Skeletal muscle satellite cell (primary cell): ENCODE results near the gene NT5M.

Experiments used
- H3K27me3 ChIP-seq: 2 replicates; pipeline ENCODE4 v1.7.0; 2013; ENCODE audit warnings: low read length; ENCODE audit not compliant: control insufficient read depth, insufficient read depth
- H3K36me3 ChIP-seq: 2 replicates; pipeline ENCODE4 v1.7.0; 2013; ENCODE audit warnings: mild to moderate bottlenecking, control low read depth, low read length; ENCODE audit not compliant: insufficient read depth
- H3K4me1 ChIP-seq: 2 replicates; pipeline ENCODE4 v1.7.0; 2013; ENCODE audit warnings: low read length; ENCODE audit not compliant: control insufficient read depth, insufficient read depth
- H3K4me2 ChIP-seq: 2 replicates; pipeline ENCODE4 v1.7.0; 2013; ENCODE audit warnings: mild to moderate bottlenecking, low read length
- H3K4me3 ChIP-seq: 2 replicates; pipeline ENCODE4 v1.7.0; 2013; ENCODE audit warnings: low read length
- H3K9ac ChIP-seq: 2 replicates; pipeline ENCODE4 v1.7.0; 2013; ENCODE audit warnings: mild to moderate bottlenecking, low read depth, low read length, moderate library complexity
- H3K9me3 ChIP-seq: replicated peaks from 2 replicates; pipeline ENCODE4 v1.7.0; 2013; ENCODE audit warnings: mild to moderate bottlenecking, control low read depth, low read length

The NT5M gene

GRCh38 chr17:17352836-17353624 lies 49.9 kb downstream of the NT5M start:
- Histone ChIP-seq H3K9ac (peak overlapping the region; percentile 28), H3K4me1 (peaks cover 37% of the 10 kb centered on the region), H3K9me3 (no peaks in the 10 kb centered on the region), H3K36me3 (no peaks in the 10 kb centered on the region), H3K4me2 (peak overlapping the region; percentile 74), H3K4me3 (no peak overlapping the region), H3K27me3 (no peaks in the 10 kb centered on the region)

GRCh38 chr17:17353625-17354484 lies 50.7 kb downstream of the NT5M start:
- Histone ChIP-seq H3K36me3 (no peaks in the 10 kb centered on the region), H3K9me3 (no peaks in the 10 kb centered on the region), H3K9ac (no peak overlapping the region), H3K4me2 (no peak overlapping the region), H3K4me1 (peaks cover 37% of the 10 kb centered on the region), H3K4me3 (no peak overlapping the region), H3K27me3 (no peaks in the 10 kb centered on the region)

- no peak overlapping the region for H3K4me3 ChIP-seq
- no peaks in the 10 kb centered on the region for H3K36me3 ChIP-seq
- peak overlapping the region; percentile 39 for H3K4me2 ChIP-seq
- H3K4me1 ChIP-seq = peaks cover 32% of the 10 kb centered on the region
- H3K9ac ChIP-seq = no peak overlapping the region
- H3K27me3 ChIP-seq = no peaks in the 10 kb centered on the region
- H3K9me3 ChIP-seq = no peaks in the 10 kb centered on the region
These were observed 51.6 kb downstream of the NT5M start for GRCh38 chr17:17354560-17355349.

DNA sequence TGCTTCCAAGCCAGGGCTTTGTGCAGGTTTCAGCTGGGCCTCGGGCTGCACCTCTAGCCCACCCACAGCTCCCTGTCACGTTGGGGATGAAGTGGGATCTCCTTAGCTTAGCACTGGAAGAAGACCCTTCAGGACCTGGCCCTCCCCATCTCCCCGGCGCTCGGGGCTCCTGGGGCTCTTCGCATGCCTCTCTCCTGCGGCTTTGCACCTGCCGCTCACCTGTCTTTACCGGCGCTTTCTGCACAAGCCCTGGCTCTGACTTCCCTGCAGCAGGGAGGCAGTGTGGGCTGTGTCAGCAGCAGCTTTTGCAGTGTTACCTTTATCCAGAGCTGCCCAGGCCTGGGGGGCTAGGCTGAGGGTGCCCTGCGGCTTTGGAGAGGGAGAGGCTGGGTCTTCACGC lies 52.3 kb downstream of the NT5M start:
- H3K4me2 ChIP-seq = peak overlapping the region; percentile 39
- no peaks in the 10 kb centered on the region for H3K9me3 ChIP-seq
- no peaks in the 10 kb centered on the region for H3K36me3 ChIP-seq
- no peak overlapping the region for H3K4me3 ChIP-seq
- no peaks in the 10 kb centered on the region for H3K27me3 ChIP-seq
- H3K4me1 ChIP-seq = peaks cover 29% of the 10 kb centered on the region
- H3K9ac ChIP-seq = no peak overlapping the region

DNA sequence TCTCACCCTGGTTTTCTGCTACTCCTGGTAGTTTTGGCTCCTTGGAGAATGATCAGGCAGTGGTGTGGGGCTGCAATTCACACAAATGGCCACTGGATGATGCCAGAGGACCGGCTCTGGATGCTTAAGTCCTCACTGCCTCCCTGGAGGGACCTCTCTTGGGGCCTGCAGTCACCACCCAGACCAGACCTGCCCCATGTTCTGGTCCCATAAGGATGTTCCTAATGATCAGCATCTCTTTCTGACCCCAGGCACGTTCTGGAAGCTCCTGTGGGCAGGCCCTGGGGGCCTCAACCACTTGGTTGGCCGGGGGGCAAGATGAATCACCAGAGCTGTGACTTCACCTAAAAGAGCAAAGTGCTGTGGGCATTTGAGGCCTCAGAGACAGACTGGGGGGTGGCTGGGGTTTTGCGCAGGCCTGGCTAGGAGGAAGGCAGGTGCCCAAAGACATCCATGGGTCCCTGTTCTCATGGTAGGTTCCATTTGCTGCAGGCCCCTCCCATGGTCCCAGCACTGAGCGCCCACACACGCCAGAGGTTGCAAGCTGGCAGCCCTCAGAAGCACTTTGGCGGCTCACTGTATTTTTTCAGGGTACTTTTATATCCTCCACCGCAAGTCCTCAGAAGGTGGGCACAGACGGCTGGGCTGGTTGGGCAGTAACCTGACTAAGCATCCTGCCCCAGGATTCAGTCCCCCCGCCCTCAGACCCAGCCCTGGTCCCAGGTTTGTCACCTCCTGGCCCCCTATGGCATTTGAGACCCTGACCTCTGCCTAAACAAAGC lies 53.2 kb downstream of the NT5M start:
- Histone ChIP-seq H3K27me3 (no peaks in the 10 kb centered on the region), H3K4me3 (no peak overlapping the region), H3K9me3 (no peaks in the 10 kb centered on the region), H3K4me1 (peaks cover 20% of the 10 kb centered on the region), H3K9ac (no peak overlapping the region), H3K36me3 (no peaks in the 10 kb centered on the region), H3K4me2 (no peak overlapping the region)

- peaks cover 3% of the 10 kb centered on the region for H3K27me3 ChIP-seq
- H3K4me2 ChIP-seq = no peak overlapping the region
- peaks cover 15% of the 10 kb centered on the region for H3K4me1 ChIP-seq
- H3K4me3 ChIP-seq = no peak overlapping the region
- H3K9ac ChIP-seq = no peak overlapping the region
- H3K36me3 ChIP-seq = no peaks in the 10 kb centered on the region
- H3K9me3 ChIP-seq = no peaks in the 10 kb centered on the region
These were observed 53.7 kb downstream of the NT5M start for GRCh38 chr17:17356931-17357270.

DNA sequence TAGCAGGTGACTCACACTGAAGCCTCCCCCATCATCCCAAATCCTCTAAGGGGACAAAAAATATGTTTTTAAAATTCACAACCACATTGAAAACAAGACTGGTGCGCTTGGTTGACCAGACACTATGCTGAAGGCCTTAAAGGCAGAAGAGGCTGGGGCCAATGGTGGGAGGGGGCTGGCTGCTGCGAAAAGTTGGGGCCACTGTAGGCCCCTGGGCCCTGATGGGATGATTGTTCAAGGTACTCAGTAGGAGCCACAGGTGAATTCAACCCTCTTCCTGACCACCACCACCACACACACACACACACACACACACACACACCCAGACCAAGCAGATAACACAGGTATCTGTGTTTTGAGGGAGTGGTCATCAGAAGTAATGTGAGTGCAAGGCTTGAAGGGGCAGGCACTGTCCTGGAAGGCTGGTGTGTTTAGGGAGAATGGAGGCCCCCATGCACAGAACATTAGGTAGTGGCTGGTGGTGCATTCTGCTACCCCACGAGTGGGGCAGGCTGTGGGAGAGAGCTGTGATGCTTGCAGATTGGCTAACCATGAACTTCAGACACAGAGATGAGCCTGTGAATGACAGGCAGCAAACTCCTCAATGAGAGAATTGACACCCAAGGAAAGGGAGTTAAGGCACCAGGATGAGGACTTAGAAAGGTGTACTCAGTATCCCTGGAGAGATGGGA lies 55.0 kb downstream of the NT5M start:
- H3K9me3 ChIP-seq = no peaks in the 10 kb centered on the region
- peaks cover 3% of the 10 kb centered on the region for H3K27me3 ChIP-seq
- H3K4me1 ChIP-seq = peaks cover 4% of the 10 kb centered on the region
- H3K36me3 ChIP-seq = no peaks in the 10 kb centered on the region
- H3K9ac ChIP-seq = no peak overlapping the region
- H3K4me2 ChIP-seq = no peak overlapping the region
- H3K4me3 ChIP-seq = no peak overlapping the region

DNA sequence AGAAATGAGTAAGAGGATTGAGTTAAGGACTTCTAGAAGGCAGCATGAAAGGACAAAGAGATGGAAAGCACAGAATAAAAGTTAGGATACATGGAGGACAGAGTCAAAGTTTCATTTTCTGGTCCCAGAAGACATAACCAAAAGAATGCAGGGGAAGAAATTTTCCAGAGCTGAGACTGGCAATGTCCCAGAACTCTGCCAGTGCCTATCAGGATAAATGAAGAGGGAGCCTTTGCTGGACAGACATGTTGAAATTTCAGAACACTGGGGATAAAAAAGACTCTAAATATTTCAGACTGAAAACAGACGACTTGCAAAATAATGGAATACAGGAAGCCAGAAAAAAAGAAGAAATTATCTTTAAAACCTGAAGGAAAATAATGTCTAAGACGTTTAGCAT lies 55.7 kb downstream of the NT5M start:
- Histone ChIP-seq H3K4me3 (no peak overlapping the region), H3K27me3 (peaks cover 3% of the 10 kb centered on the region), H3K4me1 (peaks cover 4% of the 10 kb centered on the region), H3K4me2 (no peak overlapping the region), H3K9me3 (no peaks in the 10 kb centered on the region), H3K36me3 (no peaks in the 10 kb centered on the region), H3K9ac (no peak overlapping the region)

GRCh38 chr17:17359271-17359670 lies 56.1 kb downstream of the NT5M start:
- Histone ChIP-seq H3K36me3 (no peaks in the 10 kb centered on the region), H3K4me1 (peaks cover 6% of the 10 kb centered on the region), H3K9me3 (no peaks in the 10 kb centered on the region), H3K27me3 (peaks cover 3% of the 10 kb centered on the region), H3K4me3 (no peak overlapping the region), H3K9ac (no peak overlapping the region), H3K4me2 (no peak overlapping the region)

DNA sequence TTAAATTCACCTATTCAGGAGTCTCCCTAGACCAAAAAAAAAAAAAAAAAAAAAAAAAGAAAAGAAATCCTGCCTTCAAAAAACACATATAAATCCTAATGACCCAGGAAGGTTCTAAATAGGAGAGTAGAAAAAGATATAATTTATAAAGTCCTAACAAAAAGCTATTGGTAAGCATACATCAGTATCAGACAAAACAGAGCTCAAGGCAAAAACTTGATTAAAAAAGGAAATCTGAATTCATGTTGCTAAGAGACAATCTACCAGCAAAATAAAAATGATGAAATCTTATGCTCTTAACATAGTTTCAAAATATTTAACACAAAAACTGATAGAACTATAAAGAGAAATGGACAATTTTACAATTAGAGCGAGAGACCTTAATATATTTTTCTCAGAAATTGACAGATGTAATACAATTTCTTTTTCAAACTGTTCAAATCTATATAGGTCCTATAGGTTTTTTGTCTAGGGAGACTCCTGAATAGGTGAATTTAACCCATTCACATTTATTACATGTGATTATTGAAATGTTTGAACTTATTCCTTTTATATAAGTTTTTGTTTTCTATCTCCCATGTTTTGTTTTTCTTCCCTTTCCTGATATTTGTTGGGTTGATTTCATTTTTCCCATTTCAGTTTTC lies 57.0 kb downstream of the NT5M start:
- Histone ChIP-seq H3K4me3 (no peak overlapping the region), H3K36me3 (no peaks in the 10 kb centered on the region), H3K9me3 (no peaks in the 10 kb centered on the region), H3K27me3 (peaks cover 3% of the 10 kb centered on the region), H3K4me1 (peaks cover 9% of the 10 kb centered on the region), H3K4me2 (no peak overlapping the region), H3K9ac (no peak overlapping the region)
